Measurements from ENCODE around the gene P3R3URF.

GRCh38 chr1:46176211-46176865 is at the start of gene P3R3URF:
- TF ChIP-seq, protein P1, sequence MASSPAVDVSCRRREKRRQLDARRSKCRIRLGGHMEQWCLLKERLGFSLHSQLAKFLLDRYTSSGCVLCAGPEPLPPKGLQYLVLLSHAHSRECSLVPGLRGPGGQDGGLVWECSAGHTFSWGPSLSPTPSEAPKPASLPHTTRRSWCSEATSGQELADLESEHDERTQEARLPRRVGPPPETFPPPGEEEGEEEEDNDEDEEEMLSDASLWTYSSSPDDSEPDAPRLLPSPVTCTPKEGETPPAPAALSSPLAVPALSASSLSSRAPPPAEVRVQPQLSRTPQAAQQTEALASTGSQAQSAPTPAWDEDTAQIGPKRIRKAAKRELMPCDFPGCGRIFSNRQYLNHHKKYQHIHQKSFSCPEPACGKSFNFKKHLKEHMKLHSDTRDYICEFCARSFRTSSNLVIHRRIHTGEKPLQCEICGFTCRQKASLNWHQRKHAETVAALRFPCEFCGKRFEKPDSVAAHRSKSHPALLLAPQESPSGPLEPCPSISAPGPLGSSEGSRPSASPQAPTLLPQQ (tag by site-specific recombination; IDR thresholded peaks at IDR 0.05): no peak
- TF ChIP-seq, protein P2, sequence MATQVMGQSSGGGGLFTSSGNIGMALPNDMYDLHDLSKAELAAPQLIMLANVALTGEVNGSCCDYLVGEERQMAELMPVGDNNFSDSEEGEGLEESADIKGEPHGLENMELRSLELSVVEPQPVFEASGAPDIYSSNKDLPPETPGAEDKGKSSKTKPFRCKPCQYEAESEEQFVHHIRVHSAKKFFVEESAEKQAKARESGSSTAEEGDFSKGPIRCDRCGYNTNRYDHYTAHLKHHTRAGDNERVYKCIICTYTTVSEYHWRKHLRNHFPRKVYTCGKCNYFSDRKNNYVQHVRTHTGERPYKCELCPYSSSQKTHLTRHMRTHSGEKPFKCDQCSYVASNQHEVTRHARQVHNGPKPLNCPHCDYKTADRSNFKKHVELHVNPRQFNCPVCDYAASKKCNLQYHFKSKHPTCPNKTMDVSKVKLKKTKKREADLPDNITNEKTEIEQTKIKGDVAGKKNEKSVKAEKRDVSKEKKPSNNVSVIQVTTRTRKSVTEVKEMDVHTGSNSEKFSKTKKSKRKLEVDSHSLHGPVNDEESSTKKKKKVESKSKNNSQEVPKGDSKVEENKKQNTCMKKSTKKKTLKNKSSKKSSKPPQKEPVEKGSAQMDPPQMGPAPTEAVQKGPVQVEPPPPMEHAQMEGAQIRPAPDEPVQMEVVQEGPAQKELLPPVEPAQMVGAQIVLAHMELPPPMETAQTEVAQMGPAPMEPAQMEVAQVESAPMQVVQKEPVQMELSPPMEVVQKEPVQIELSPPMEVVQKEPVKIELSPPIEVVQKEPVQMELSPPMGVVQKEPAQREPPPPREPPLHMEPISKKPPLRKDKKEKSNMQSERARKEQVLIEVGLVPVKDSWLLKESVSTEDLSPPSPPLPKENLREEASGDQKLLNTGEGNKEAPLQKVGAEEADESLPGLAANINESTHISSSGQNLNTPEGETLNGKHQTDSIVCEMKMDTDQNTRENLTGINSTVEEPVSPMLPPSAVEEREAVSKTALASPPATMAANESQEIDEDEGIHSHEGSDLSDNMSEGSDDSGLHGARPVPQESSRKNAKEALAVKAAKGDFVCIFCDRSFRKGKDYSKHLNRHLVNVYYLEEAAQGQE (tag by site-specific recombination; IDR thresholded peaks at IDR 0.05): no peak
- TF ChIP-seq CTCF (tag by site-specific recombination; IDR thresholded peaks at IDR 0.05): no peak
- TF ChIP-seq ZBTB17 (tag by site-specific recombination; IDR thresholded peaks at IDR 0.05): no peak
- no peak for TF ChIP-seq ZNF600 (tag by site-specific recombination; IDR thresholded peaks at IDR 0.05)
- no peak for TF ChIP-seq BCL11A (tag by site-specific recombination; IDR thresholded peaks at IDR 0.05; ENCODE audit: low read depth)
- TF ChIP-seq YY1 (tag by site-specific recombination; IDR thresholded peaks at IDR 0.05): no peak
- TF ChIP-seq ZNF571 (tag by site-specific recombination; IDR thresholded peaks at IDR 0.05): no peak
- no peak for TF ChIP-seq ZNF133 (tag by site-specific recombination; IDR thresholded peaks at IDR 0.05)
